ENCODE data around the gene RABEPK.
"Not testable (repeated sequence)": the region's sequence is repeated elsewhere in the genome, so short reads cannot be mapped to it uniquely, and the experiment has no call there.

The RABEPK gene

GRCh38 chr9:125195591-125195990 lies 4.8 kb upstream of the RABEPK start:
- not testable (repeated sequence) for DNase-seq

- no peak for DNase-seq
Measured at GRCh38 chr9:125202846-125203618, 2.7 kb downstream of the RABEPK start.

GRCh38 chr9:125204477-125204876 lies 4.1 kb downstream of the RABEPK start:
- no peak for DNase-seq

- no peak for DNase-seq
Measured at GRCh38 chr9:125214186-125214585, 13.8 kb downstream of the RABEPK start.

- no peak for DNase-seq
Measured at GRCh38 chr9:125218621-125219020, 18.3 kb downstream of the RABEPK start.

- not testable (repeated sequence) for DNase-seq
Measured at GRCh38 chr9:125224858-125225257, 24.5 kb downstream of the RABEPK start.

- no peak for DNase-seq
Measured at GRCh38 chr9:125227761-125228160, 27.4 kb downstream of the RABEPK start.

GRCh38 chr9:125233678-125234077 lies 33.3 kb downstream of the RABEPK start:
- peak; percentile 96 for DNase-seq

GRCh38 chr9:125234099-125234498 lies 33.8 kb downstream of the RABEPK start:
- DNase-seq = not testable (repeated sequence)

- no peak for DNase-seq
Measured at GRCh38 chr9:125235804-125236519, 35.6 kb downstream of the RABEPK start.

GRCh38 chr9:125236520-125237159 lies 36.3 kb downstream of the RABEPK start:
- DNase-seq = not testable (repeated sequence)

GRCh38 chr9:125238127-125238914 lies 38.0 kb downstream of the RABEPK start:
- no peak for DNase-seq

GRCh38 chr9:125238915-125239446 lies 38.6 kb downstream of the RABEPK start:
- no peak for DNase-seq

- DNase-seq = no peak
Measured at GRCh38 chr9:125239631-125240597, 39.6 kb downstream of the RABEPK start.

GRCh38 chr9:125240649-125240999 lies 40.3 kb downstream of the RABEPK start:
- no peak for DNase-seq

- peak; percentile 100 for DNase-seq
Measured at GRCh38 chr9:125241000-125241862, 40.9 kb downstream of the RABEPK start, which contains the start of gene HSPA5. Gene HSPA5, minus strand, starts transcription at chr9:125241343. Its CDS starts 217 bp downstream, at chr9:125241126.

GRCh38 chr9:125241863-125242739 lies 41.8 kb downstream of the RABEPK start:
- DNase-seq = peak; percentile 61

GRCh38 chr9:125243792-125244260 lies 43.5 kb downstream of the RABEPK start:
- no peak for DNase-seq

GRCh38 chr9:125246261-125246667 lies 45.9 kb downstream of the RABEPK start:
- DNase-seq = no peak

All from fibroblast of skin of scalp (primary cell).